ENCODE measurements around the gene RAD1.

The RAD1 gene

GRCh38 chr5:34914671-34915138 lies 599 bp downstream of the RAD1 start:
- peak; percentile 10 for DNase-seq

GRCh38 chr5:34913072-34913471 lies 2.2 kb downstream of the RAD1 start:
- DNase-seq = no peak

GRCh38 chr5:34905564-34905963 lies 9.7 kb downstream of the RAD1 start:
- no peak for DNase-seq

GRCh38 chr5:34903260-34903659 lies 12.0 kb downstream of the RAD1 start:
- no peak for DNase-seq

- no peak for DNase-seq
These were observed 14.7 kb downstream of the RAD1 start for GRCh38 chr5:34900652-34901051.

- no peak for DNase-seq
These were observed 16.2 kb downstream of the RAD1 start for GRCh38 chr5:34899066-34899465.

- DNase-seq = peak; percentile 73
These were observed 16.9 kb downstream of the RAD1 start for GRCh38 chr5:34898258-34898895.

- no peak for DNase-seq
These were observed 17.7 kb downstream of the RAD1 start for GRCh38 chr5:34897646-34898045.

GRCh38 chr5:34895641-34896419 lies 19.5 kb downstream of the RAD1 start:
- DNase-seq = no peak

GRCh38 chr5:34894716-34895115 lies 20.6 kb downstream of the RAD1 start:
- no peak for DNase-seq

- DNase-seq = no peak
These were observed 22.9 kb downstream of the RAD1 start for GRCh38 chr5:34892414-34892813.

- DNase-seq = no peak
These were observed 23.3 kb downstream of the RAD1 start for GRCh38 chr5:34891981-34892380.

GRCh38 chr5:34889394-34889793 lies 25.9 kb downstream of the RAD1 start:
- DNase-seq = no peak

- no peak for DNase-seq
These were observed 28.7 kb downstream of the RAD1 start for GRCh38 chr5:34886392-34887119.

GRCh38 chr5:34881246-34881645 lies 34.1 kb downstream of the RAD1 start:
- no peak for DNase-seq

- DNase-seq = no peak
These were observed 39.0 kb downstream of the RAD1 start for GRCh38 chr5:34876275-34876674.

- no peak for DNase-seq
These were observed 44.9 kb downstream of the RAD1 start for GRCh38 chr5:34870382-34870781.

GRCh38 chr5:34869256-34869655 lies 46.0 kb downstream of the RAD1 start:
- no peak for DNase-seq

- no peak for DNase-seq
These were observed 46.5 kb downstream of the RAD1 start for GRCh38 chr5:34868791-34869190.

GRCh38 chr5:34867660-34868059 lies 47.6 kb downstream of the RAD1 start:
- DNase-seq = no peak

- DNase-seq = no peak
These were observed 48.3 kb downstream of the RAD1 start for GRCh38 chr5:34866989-34867471.

GRCh38 chr5:34865091-34865490 lies 50.2 kb downstream of the RAD1 start:
- no peak for DNase-seq

GRCh38 chr5:34863946-34864345 lies 51.4 kb downstream of the RAD1 start:
- DNase-seq = no peak

GRCh38 chr5:34859253-34859652 lies 56.1 kb downstream of the RAD1 start:
- DNase-seq = no peak

All from NCI-H1694 (cell line).